Neuronal stem cell (in vitro differentiated cells): Measurements from ENCODE around the gene ZNF827.

Source experiments
- DNase-seq: peaks from one replicate; pipeline ENCODE4 v3.0.0-alpha.2; 2013; ENCODE audit warnings: low spot score
- H2AFZ ChIP-seq: one replicate; pipeline ENCODE4 v1.6.1; 2013; ENCODE audit warnings: mild to moderate bottlenecking, low read length, inconsistent platforms
- H2AK5ac ChIP-seq: 2 replicates; pipeline ENCODE4 v1.6.1; 2013; ENCODE audit warnings: low read depth, mild to moderate bottlenecking, inconsistent platforms, low read length, moderate library complexity, mixed read lengths
- H2BK120ac ChIP-seq: 2 replicates; pipeline ENCODE4 v1.6.1; 2013; ENCODE audit warnings: low read depth, mild to moderate bottlenecking, inconsistent platforms, low read length, moderate library complexity, mixed read lengths
- H2BK12ac ChIP-seq: one replicate; pipeline ENCODE4 v1.6.1; 2013; ENCODE audit warnings: low read length, inconsistent platforms
- H2BK15ac ChIP-seq: 2 replicates; pipeline ENCODE4 v1.6.1; 2013; ENCODE audit warnings: mild to moderate bottlenecking, low read length, inconsistent platforms, mixed read lengths
- H2BK5ac ChIP-seq: one replicate; pipeline ENCODE4 v1.6.1; 2013; ENCODE audit warnings: inconsistent platforms, mild to moderate bottlenecking, low read length, moderate library complexity
- H3K14ac ChIP-seq: one replicate; pipeline ENCODE4 v1.6.1; 2013; ENCODE audit warnings: low read length, inconsistent platforms
- H3K18ac ChIP-seq: 2 replicates; pipeline ENCODE4 v1.6.1; 2013; ENCODE audit warnings: low read length, inconsistent platforms
- H3K23ac ChIP-seq: 2 replicates; pipeline ENCODE4 v1.6.1; 2013; ENCODE audit warnings: low read depth, mild to moderate bottlenecking, mixed read lengths, low read length, inconsistent platforms; ENCODE audit not compliant: poor library complexity
- H3K27ac ChIP-seq: replicated peaks from 3 replicates; pipeline ENCODE4 v1.5.1; 2013; ENCODE audit warnings: low read length, inconsistent platforms
- H3K27me3 ChIP-seq, 3 experiments: 2 replicates each; pipeline ENCODE4 v1.6.1; 2013; ENCODE audit warnings: low read length in 3 of 3, mild to moderate bottlenecking in 2 of 3, inconsistent platforms in 1 of 3, low read depth in 1 of 3, mixed read lengths in 1 of 3, moderate library complexity in 1 of 3; ENCODE audit not compliant: control insufficient read depth in 3 of 3, insufficient read depth in 3 of 3
- H3K36me3 ChIP-seq, 2 donors: replicated peaks in 1 of 2; 2 replicates each; pipeline ENCODE4 v1.6.1; 2013; ENCODE audit warnings: low read length in 2 of 2; ENCODE audit not compliant: control insufficient read depth in 2 of 2, insufficient read depth in 2 of 2
- H3K4ac ChIP-seq: 2 replicates; pipeline ENCODE4 v1.6.1; 2013; ENCODE audit warnings: inconsistent platforms, mild to moderate bottlenecking, low read length, moderate library complexity
- H3K4me1 ChIP-seq, 2 donors: 1 replicate in 1 of 2; 2 replicates in 1 of 2; pipeline ENCODE4 v1.6.1; 2013; ENCODE audit warnings: low read length in 2 of 2, low read depth in 1 of 2; ENCODE audit not compliant: control insufficient read depth in 2 of 2, insufficient read depth in 1 of 2
- H3K4me2 ChIP-seq: one replicate; pipeline ENCODE4 v1.6.1; 2013; ENCODE audit warnings: mild to moderate bottlenecking, low read length, inconsistent platforms; ENCODE audit not compliant: insufficient read depth, poor library complexity, severe bottlenecking
- H3K4me3 ChIP-seq, 2 donors: 2 replicates each; pipeline ENCODE4 v1.5.1; 2013; ENCODE audit warnings: low read length in 2 of 2, mild to moderate bottlenecking in 2 of 2, inconsistent platforms in 1 of 2, moderate library complexity in 1 of 2
- H3K79me1 ChIP-seq: one replicate; pipeline ENCODE4 v1.6.1; 2013; ENCODE audit warnings: low read depth, mild to moderate bottlenecking, inconsistent platforms, low read length, moderate library complexity
- H3K9ac ChIP-seq: one replicate; pipeline ENCODE4 v1.6.1; 2013; ENCODE audit warnings: mild to moderate bottlenecking, low read depth, low read length, inconsistent platforms; ENCODE audit not compliant: poor library complexity
- H3K9me3 ChIP-seq, 2 donors: replicated peaks in 1 of 2; 2 replicates each; pipeline versions ENCODE3 to v1.6.1; 2013; ENCODE audit warnings: low read length in 2 of 2, mild to moderate bottlenecking in 2 of 2, inconsistent platforms in 1 of 2, low read depth in 1 of 2, mixed read lengths in 1 of 2, moderate library complexity in 1 of 2; ENCODE audit not compliant: control insufficient read depth in 2 of 2, insufficient read depth in 1 of 2
- H4K8ac ChIP-seq: one replicate; pipeline ENCODE4 v1.6.1; 2013; ENCODE audit warnings: low read depth, mild to moderate bottlenecking, inconsistent platforms, low read length, moderate library complexity
- H4K91ac ChIP-seq: one replicate; pipeline ENCODE4 v1.6.1; 2013; ENCODE audit warnings: low read length, low read depth, mild to moderate bottlenecking, inconsistent platforms; ENCODE audit not compliant: poor library complexity
- WGBS, 2 donors: extraction: QIAGEN DNeasy Blood & Tissue Kit; methylation state at CpG; one replicate each; pipeline ENCODE4 v1.1.7; 2013; ENCODE audit warnings: missing lambda C conversion rate in 2 of 2, mixed read lengths in 1 of 2; ENCODE audit not compliant: insufficient read length in 2 of 2, insufficient replicate concordance in 1 of 2; ENCODE audit errors: extremely low coverage in 2 of 2; 5-methylcytosine and 5-hydroxymethylcytosine counted together

Gene ZNF827

GRCh38 chr4:145816091-145816490 lies 122.5 kb downstream of the ZNF827 start:
- Histone ChIP-seq H3K27me3 (no peaks in the 10 kb centered on the region), H2BK12ac (no peak overlapping the region), H4K8ac (no peak overlapping the region), H3K9ac (no peak overlapping the region), H3K4me3 (no peak overlapping the region), H3K27ac (no peak overlapping the region), H3K79me1 (no peaks in the 10 kb centered on the region), H2BK120ac (no peak overlapping the region), H3K4me1 (no peaks in the 10 kb centered on the region), H3K4me2 (no peak overlapping the region), H4K91ac (no peak overlapping the region), H2BK15ac (no peak overlapping the region), H3K4ac (no peak overlapping the region), H3K23ac (no peak overlapping the region), H3K18ac (no peak overlapping the region), H3K9me3 (peaks cover 4% of the 10 kb centered on the region in 2 donors), H3K14ac (no peak overlapping the region), H2AFZ (no peak overlapping the region), H2AK5ac (no peak overlapping the region), H2BK5ac (no peak overlapping the region), H3K36me3 (peaks cover 4 to 84% of the 10 kb centered on the region in 2 donors)
- WGBS, 2 donors: no CpG with 5 or more reads among the region's 3 CpGs
- DNase-seq: no peak

GRCh38 chr4:145815626-145816025 lies 123.0 kb downstream of the ZNF827 start:
- no peak overlapping the region for H3K14ac ChIP-seq
- no peak overlapping the region for H3K23ac ChIP-seq
- H3K9me3 ChIP-seq: peaks cover 4% of the 10 kb centered on the region in 2 donors
- no peaks in the 10 kb centered on the region for H3K79me1 ChIP-seq
- no CpG with 5 or more reads among the region's 1 CpG for WGBS, 2 donors
- no peak overlapping the region for H2BK15ac ChIP-seq
- H3K4ac ChIP-seq: no peak overlapping the region
- no peak overlapping the region for H2BK5ac ChIP-seq
- no peak overlapping the region for H3K4me2 ChIP-seq
- no peak for DNase-seq
- no peak overlapping the region for H3K18ac ChIP-seq
- no peaks in the 10 kb centered on the region for H3K27me3 ChIP-seq
- no peak overlapping the region for H2AFZ ChIP-seq
- no peak overlapping the region for H3K4me3 ChIP-seq
- H4K8ac ChIP-seq: no peak overlapping the region
- no peak overlapping the region for H2BK12ac ChIP-seq
- H4K91ac ChIP-seq: no peak overlapping the region
- H2BK120ac ChIP-seq: no peak overlapping the region
- peaks cover 4 to 81% of the 10 kb centered on the region in 2 donors for H3K36me3 ChIP-seq
- H3K4me1 ChIP-seq: no peaks in the 10 kb centered on the region
- no peak overlapping the region for H2AK5ac ChIP-seq
- no peak overlapping the region for H3K27ac ChIP-seq
- H3K9ac ChIP-seq: no peak overlapping the region

GRCh38 chr4:145815027-145815612 lies 123.5 kb downstream of the ZNF827 start:
- no peak overlapping the region for H2BK5ac ChIP-seq
- H3K36me3 ChIP-seq: peaks cover 4 to 80% of the 10 kb centered on the region in 2 donors
- H2BK12ac ChIP-seq: no peak overlapping the region
- H3K27me3 ChIP-seq: no peaks in the 10 kb centered on the region
- no peak overlapping the region for H2BK15ac ChIP-seq
- H2AFZ ChIP-seq: no peak overlapping the region
- DNase-seq: no peak
- no peak overlapping the region for H3K27ac ChIP-seq
- H3K9me3 ChIP-seq: peaks cover 4% of the 10 kb centered on the region in 2 donors
- H4K8ac ChIP-seq: no peak overlapping the region
- no peak overlapping the region for H3K4me2 ChIP-seq
- H3K4me3 ChIP-seq: no peak overlapping the region
- H2BK120ac ChIP-seq: no peak overlapping the region
- H3K4ac ChIP-seq: no peak overlapping the region
- H3K4me1 ChIP-seq: no peaks in the 10 kb centered on the region
- no peak overlapping the region for H3K14ac ChIP-seq
- no peak overlapping the region for H3K18ac ChIP-seq
- no peak overlapping the region for H2AK5ac ChIP-seq
- no peaks in the 10 kb centered on the region for H3K79me1 ChIP-seq
- no peak overlapping the region for H4K91ac ChIP-seq
- no CpG with 5 or more reads among the region's 1 CpG for WGBS, 2 donors
- H3K23ac ChIP-seq: no peak overlapping the region
- no peak overlapping the region for H3K9ac ChIP-seq

DNA sequence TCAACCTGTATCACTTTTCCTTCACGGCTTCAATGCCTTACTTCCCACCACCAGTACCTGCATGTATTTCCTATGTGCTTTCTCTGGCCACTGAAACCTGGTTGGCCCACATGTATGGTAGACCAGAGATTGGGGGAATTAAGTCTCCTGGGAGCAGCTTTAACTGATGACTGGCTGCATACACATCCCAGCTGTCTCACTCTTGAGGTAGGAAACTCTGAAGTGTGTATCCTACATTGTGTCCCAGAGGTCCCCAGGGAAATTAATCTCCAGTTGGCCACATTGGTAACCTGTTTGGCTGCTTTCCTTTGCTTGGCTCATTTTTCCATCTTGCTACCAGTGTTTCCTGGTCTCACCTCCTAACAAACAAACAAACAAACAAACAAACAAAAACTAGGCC lies 124.4 kb downstream of the ZNF827 start:
- H4K91ac ChIP-seq: no peak overlapping the region
- no peak overlapping the region for H3K23ac ChIP-seq
- no peak overlapping the region for H2BK12ac ChIP-seq
- no peak overlapping the region for H3K4me2 ChIP-seq
- no peak overlapping the region for H3K18ac ChIP-seq
- H3K14ac ChIP-seq: no peak overlapping the region
- H3K9ac ChIP-seq: no peak overlapping the region
- H3K9me3 ChIP-seq: peaks cover 4 to 12% of the 10 kb centered on the region in 2 donors
- H2AFZ ChIP-seq: no peak overlapping the region
- H3K27me3 ChIP-seq: no peaks in the 10 kb centered on the region
- no peak overlapping the region for H3K4me3 ChIP-seq
- no peak overlapping the region for H4K8ac ChIP-seq
- H3K4me1 ChIP-seq: no peaks in the 10 kb centered on the region
- no peak overlapping the region for H3K4ac ChIP-seq
- H2AK5ac ChIP-seq: no peak overlapping the region
- no peak overlapping the region for H2BK15ac ChIP-seq
- no peak overlapping the region for H3K27ac ChIP-seq
- no CpG with 5 or more reads among the region's 1 CpG for WGBS, 2 donors
- no peak overlapping the region for H2BK120ac ChIP-seq
- DNase-seq: no peak
- H3K79me1 ChIP-seq: no peaks in the 10 kb centered on the region
- H3K36me3 ChIP-seq: peaks cover 4 to 77% of the 10 kb centered on the region in 2 donors
- H2BK5ac ChIP-seq: no peak overlapping the region
